GM12873 (cell line): ENCODE results near the gene ATL3.

ENCODE experiments used
- CTCF ChIP-seq: IDR thresholded peaks from 2 replicates; pipeline ENCODE4 v1.5.1; 2012; ENCODE audit warnings: low read depth, mild to moderate bottlenecking, moderate library complexity, low read length, control low read depth; ENCODE audit not compliant: insufficient read depth; ENCODE audit errors: missing control alignments

The ATL3 gene

GRCh38 chr11:63586451-63587166 is 84.6 kb downstream of the ATL3 start:
- TF ChIP-seq CTCF = no peak

- no peak for TF ChIP-seq CTCF
These were observed 87.9 kb downstream of the ATL3 start for GRCh38 chr11:63583357-63583677.

GRCh38 chr11:63574856-63575602 is 96.1 kb downstream of the ATL3 start:
- no peak for TF ChIP-seq CTCF
